CD4-positive, alpha-beta T cell treated with Interleukin-6 at 100 ng/mL for 8 hours (primary cell): Measurements from ENCODE around the gene ST3GAL3.

Source experiments
- DNase-seq: peaks from one replicate; pipeline ENCODE4 v3.0.0-alpha.2; 2020; ENCODE audit warnings: mixed read lengths, low spot score

Gene ST3GAL3

DNA sequence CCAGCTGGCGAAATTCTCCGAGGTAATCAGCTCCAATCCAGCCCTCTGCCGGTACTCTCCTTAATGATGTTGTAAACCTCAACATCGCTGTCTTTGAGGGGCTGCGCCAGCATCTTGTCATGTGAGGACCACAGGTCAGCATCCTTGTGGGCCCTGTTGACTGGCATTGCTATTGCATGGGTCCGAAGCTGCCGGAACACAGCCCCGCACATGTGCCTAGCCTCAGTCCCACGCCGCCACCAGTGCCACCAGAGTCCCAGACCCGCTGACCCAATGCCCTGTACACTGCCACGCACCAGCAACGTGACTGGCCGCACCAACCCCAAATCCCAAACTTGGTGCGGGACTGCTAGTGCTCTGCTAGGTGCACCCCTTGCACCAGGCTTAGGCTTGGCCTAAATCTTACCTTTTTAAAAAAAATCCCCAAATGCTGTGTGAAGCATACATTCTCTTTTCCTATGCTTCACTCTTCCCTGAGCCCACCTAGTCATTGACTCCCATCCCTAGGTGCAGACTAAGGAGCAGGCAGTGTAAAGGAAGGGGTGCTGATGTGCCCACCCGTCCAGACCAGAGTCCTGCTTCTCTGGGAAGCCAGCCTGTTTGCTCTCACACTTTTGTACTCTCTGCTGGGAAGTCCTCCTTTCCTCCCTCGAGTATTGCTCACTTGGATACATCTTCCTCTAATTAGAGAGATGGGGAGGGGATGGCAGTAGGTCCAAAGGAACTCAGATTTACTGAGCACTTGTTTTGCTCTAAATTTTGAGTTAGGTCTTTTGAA, 144.4 kb downstream of the ST3GAL3 start:
- DNase-seq, result no peak

GRCh38 chr1:43853161-43853921, 146.0 kb downstream of the ST3GAL3 start:
- DNase-seq, result no peak

- DNase-seq, result no peak
These were observed 147.1 kb downstream of the ST3GAL3 start for GRCh38 chr1:43854473-43854872.

DNA sequence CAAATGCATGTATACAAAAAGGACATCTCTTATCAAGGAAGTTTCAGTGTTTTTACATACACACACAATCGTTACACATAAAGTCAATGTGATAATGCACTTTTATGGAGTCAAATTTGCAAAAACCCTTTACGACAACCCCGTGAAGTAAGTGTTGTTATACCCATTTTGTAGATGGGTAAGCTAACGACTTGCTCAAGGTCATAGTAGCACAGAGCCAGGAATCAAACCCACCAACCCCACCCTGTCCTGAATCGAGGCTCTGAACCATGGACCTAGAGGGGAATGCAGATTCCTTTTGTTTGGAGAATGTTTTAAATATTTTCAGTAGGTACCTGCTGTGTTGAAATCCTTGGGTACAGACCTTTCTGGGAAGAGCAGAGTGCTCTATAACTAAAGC, 148.9 kb downstream of the ST3GAL3 start:
- DNase-seq, result no peak

- no peak for DNase-seq
These were observed 149.8 kb downstream of the ST3GAL3 start for GRCh38 chr1:43857163-43857562.

- DNase-seq, result no peak
These were observed 151.0 kb downstream of the ST3GAL3 start for GRCh38 chr1:43858324-43858723.

DNA sequence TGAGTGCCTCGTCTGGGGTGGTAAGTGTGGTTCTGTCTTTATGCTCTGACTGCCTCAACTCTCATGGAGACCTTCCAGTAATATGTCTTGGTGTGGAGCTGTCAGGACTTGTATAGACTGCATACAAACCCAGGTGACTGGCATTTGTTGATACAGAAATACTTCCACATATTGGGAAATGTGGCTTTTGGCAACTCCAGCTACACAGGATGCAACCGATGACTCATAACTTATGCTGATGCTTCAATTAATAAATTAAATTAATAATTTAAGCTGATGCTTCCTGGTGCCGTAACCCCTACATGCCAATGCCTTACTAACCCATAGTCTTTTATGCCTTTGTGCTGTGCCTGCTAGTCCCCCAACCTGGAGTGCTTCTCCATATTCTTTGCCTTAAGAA, 154.0 kb downstream of the ST3GAL3 start:
- no peak for DNase-seq

GRCh38 chr1:43861988-43862735, 154.8 kb downstream of the ST3GAL3 start:
- DNase-seq, result no peak

- no peak for DNase-seq
These were observed 157.0 kb downstream of the ST3GAL3 start for GRCh38 chr1:43864111-43865045.

GRCh38 chr1:43866201-43866600, 158.9 kb downstream of the ST3GAL3 start:
- no peak for DNase-seq

DNA sequence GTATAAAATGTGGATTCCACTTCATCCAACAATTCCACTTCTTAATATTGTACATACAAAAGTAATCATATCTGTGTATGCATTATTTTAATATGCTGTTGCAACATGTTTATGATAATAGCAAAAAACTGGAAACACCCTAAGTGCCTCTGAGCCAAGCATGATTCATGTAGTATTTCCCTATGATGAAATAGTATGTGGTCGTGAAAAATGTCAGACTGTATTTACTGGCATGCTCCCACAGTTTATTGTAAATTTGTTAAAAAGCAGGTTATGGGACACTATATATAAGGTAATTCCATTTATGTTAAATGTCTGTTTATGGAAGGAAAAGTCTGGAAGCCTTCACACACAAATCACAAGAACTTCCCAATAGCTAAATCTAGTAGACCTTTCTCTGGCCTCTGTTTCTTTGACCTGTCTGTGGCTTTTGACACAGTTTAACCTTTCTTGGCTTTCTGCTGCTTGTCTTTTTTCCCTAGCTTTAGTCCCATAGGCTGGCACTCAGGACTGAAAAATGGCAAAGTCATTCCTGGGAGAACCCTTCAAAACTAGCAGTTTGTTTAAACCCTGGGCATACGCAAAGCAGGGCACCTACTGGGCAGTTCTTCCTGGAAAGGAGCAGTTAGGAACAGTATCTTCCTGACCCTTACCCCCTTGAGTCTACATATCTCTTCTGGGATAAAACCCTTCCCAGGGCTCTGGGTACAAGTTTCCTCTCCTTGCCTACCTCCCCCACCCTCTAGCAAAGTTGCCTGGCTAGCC, 160.8 kb downstream of the ST3GAL3 start:
- DNase-seq, result no peak

- no peak for DNase-seq
These were observed 161.4 kb downstream of the ST3GAL3 start for GRCh38 chr1:43868741-43869067.

GRCh38 chr1:43870306-43870705, 163.0 kb downstream of the ST3GAL3 start:
- DNase-seq, result no peak

DNA sequence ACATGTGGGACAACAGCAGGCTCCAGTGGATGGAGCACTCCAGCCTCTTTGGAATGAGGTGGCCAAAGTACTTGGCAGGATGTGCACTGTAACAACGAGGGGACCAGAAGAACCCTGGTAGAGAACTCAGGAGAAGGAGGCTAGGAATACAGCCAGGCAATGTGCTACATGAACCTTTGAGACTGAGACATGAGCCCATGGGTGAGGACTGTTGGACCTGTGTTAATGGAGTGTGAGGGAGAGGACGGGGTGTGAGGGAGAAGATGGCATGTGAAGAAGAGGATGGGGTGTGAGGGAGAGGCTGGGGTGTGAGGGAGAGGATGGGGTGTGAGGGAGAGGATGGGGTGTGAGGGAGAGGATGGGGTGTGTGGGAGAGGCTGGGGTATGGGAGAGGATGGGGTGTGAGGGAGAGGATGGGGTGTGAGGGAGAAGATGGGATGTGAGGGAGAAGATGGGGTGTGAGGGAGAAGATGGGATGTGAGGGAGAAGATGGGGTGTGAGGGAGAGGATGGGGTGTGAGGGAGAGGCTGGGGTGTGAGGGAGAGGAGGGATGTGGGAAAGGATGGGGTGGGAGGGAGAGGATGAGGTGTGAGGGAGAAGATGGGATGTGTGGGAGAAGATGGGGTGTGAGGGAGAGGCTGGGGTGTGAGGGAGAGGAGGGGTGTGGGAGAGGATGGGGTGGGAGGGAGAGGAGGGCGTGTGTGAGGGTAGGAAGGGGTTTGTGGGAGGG, 164.0 kb downstream of the ST3GAL3 start:
- no peak for DNase-seq

- no peak for DNase-seq
These were observed 164.9 kb downstream of the ST3GAL3 start for GRCh38 chr1:43872280-43872679.

GRCh38 chr1:43873851-43874250, 166.5 kb downstream of the ST3GAL3 start:
- DNase-seq, result no peak

- DNase-seq, result no peak
These were observed 167.4 kb downstream of the ST3GAL3 start for GRCh38 chr1:43874716-43875115.

DNA sequence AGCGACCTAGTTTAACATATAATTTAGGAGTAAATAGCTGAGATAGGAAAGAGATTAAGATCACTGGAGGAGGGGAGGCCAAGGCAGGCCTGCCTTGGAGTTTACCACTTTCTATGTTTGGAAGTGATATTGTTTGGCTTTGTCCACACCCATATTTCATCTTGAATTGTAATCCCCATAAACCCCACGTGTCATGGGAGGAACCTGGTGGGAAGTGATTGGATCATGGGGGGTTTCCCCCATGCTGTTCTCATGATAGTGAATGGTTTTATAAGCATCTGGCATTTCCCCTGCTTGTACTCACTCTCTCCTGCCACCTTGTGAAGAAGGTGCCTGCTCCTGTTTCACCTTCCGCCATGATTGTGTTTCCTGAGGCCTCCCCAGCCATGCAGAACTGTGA, 168.0 kb downstream of the ST3GAL3 start:
- no peak for DNase-seq

DNA sequence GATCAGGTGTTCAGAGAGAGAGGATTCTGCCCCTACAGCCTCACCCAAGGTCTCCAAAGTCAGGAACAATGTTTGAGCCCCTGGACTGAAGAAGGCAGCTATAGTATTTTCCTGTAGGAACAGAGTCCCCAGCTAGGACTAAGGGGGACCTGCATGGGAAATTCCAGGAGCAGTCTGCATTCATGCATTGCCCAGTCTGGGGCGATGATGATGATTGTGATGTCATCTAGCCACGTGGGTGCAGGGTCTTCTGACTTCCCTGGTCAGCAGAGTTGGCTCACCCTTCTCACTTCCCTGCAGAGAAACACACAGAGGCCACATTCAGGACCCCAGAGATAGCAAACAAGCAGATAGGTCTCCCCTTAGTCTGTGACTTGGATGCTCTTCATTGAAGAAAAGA, 169.8 kb downstream of the ST3GAL3 start:
- no peak for DNase-seq

DNA sequence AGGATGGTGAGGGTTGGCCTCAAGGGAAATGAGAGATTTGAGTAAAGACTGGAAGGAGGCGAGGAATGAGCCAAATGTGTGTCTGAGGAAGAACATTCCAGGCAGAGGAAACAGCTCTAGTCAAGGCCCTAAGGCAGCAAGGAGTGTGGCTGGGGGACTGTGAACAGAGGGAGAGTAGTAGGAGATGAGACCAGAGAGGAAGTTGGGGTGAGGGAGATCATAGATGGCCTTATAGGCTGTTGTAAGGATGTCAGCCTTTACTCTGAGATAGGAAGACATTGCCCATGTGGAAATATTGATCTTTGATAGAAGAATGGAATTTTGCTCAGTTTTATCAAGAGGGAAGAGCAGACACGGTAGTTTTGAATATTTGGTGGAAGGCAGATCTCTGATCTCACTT, 171.1 kb downstream of the ST3GAL3 start:
- no peak for DNase-seq
